Vagina (tissue), 2 donors: ENCODE results near the gene ZNF853. TPM values are rescaled to one million over a fixed set of nuclear protein-coding genes. Genes with fewer than 3 reads are reported as not detected.

Experiments
- DNase-seq, 2 donors: peaks; one replicate each; pipeline ENCODE4 v3.0.0-alpha.2; 2017; ENCODE audit errors: extremely low spot score in 2 of 2
- H3K27ac ChIP-seq: fragments of 200-600 bp; sonication (generic); one replicate; pipeline ENCODE4 v1.5.1; 2019
- H3K27me3 ChIP-seq: fragments of 200-600 bp; sonication (generic); one replicate; pipeline ENCODE4 v1.5.1; 2019
- H3K36me3 ChIP-seq, 2 donors: fragments of 200-600 bp; sonication (generic); one replicate each; pipeline ENCODE4 v1.5.1; 2017 to 2019
- H3K4me1 ChIP-seq: fragments of 200-600 bp; sonication (generic); one replicate; pipeline ENCODE4 v1.5.1; 2019
- H3K4me3 ChIP-seq, 2 donors: fragments of 200-600 bp; sonication (generic); 1 replicate in 1 of 2; 2 replicates in 1 of 2; pipeline ENCODE4 v1.5.1; 2016 to 2019
- H3K9me3 ChIP-seq: fragments of 200-600 bp; sonication (generic); one replicate; pipeline ENCODE4 v1.5.1; 2019
- CTCF ChIP-seq, 3 experiments: fragments of 450-650 bp in 2 of 3; fragments of 200-600 bp in 1 of 3; sonication (generic) in 1 of 3; IDR thresholded peaks; one replicate each; pipeline ENCODE4 v1.5.1; 2017 to 2019; ENCODE audit warnings: antibody characterized with exemption in 3 of 3, mild to moderate bottlenecking in 2 of 3, moderate library complexity in 2 of 3
- POLR2A ChIP-seq, 2 donors: fragments of 450-650 bp; IDR thresholded peaks; one replicate each; pipeline ENCODE4 v1.6.1; 2017; ENCODE audit warnings: antibody characterized with exemption in 2 of 2, mild to moderate bottlenecking in 2 of 2, moderate library complexity in 2 of 2
- POLR2AphosphoS5 ChIP-seq, 2 donors: sonication (generic); formaldehyde crosslinking; IDR thresholded peaks; one replicate each; pipeline ENCODE4 v1.9.0; 2017; ENCODE audit warnings: antibody characterized with exemption in 2 of 2, mild to moderate bottlenecking in 2 of 2, low read depth in 1 of 2; ENCODE audit not compliant: insufficient read depth in 1 of 2
- intact Hi-C: fragments of 100-400 bp; cut with DNase I; formaldehyde crosslinking; loops from one replicate; pipeline ENCODE4 v1.15.1; 2023
- total RNA-seq: library from RNA; depleted of rRNA; stranded (reverse); fragments of >200 nt; gene quantifications from one replicate; pipeline ENCODE4 v1.2.3, GENCODE V29; 2016

Gene ZNF853
- total RNA-seq, 1 donor from 2014 or later = 14.0 TPM

GRCh38 chr7:6652446-6653011 lies 37.1 kb downstream of the ZNF853 start:
- Histone ChIP-seq H3K27ac (no peak overlapping the region), H3K4me3 (no peak overlapping the region), H3K9me3 (no peaks in the 10 kb centered on the region), H3K4me1 (no peaks in the 10 kb centered on the region), H3K27me3 (no peaks in the 10 kb centered on the region), H3K36me3 (peaks cover 0 to 46% of the 10 kb centered on the region in 2 donors)
- intact Hi-C loops = no loop called here
- TF ChIP-seq POLR2AphosphoS5 (IDR thresholded peaks at IDR 0.05; ENCODE audit: insufficient read depth in 1 of 2, low read depth in 1 of 2) = no peak
- no peak for TF ChIP-seq CTCF (IDR thresholded peaks at IDR 0.05)
- no peak for TF ChIP-seq POLR2A (IDR thresholded peaks at IDR 0.05)
- no peak for DNase-seq

- intact Hi-C loops = no loop called here
- no peaks in the 10 kb centered on the region for H3K4me1 ChIP-seq
- no peak overlapping the region for H3K27ac ChIP-seq
- no peak for DNase-seq
- no peaks in the 10 kb centered on the region for H3K9me3 ChIP-seq
- peaks cover 0 to 46% of the 10 kb centered on the region in 2 donors for H3K36me3 ChIP-seq
- no peaks in the 10 kb centered on the region for H3K27me3 ChIP-seq
- H3K4me3 ChIP-seq = no peak overlapping the region
- no peak for TF ChIP-seq CTCF (IDR thresholded peaks at IDR 0.05)
- no peak for TF ChIP-seq POLR2AphosphoS5 (IDR thresholded peaks at IDR 0.05; ENCODE audit: insufficient read depth in 1 of 2, low read depth in 1 of 2)
- TF ChIP-seq POLR2A (IDR thresholded peaks at IDR 0.05) = no peak
These were observed 37.9 kb downstream of the ZNF853 start for GRCh38 chr7:6653071-6654003.

GRCh38 chr7:6654113-6654841 lies 38.9 kb downstream of the ZNF853 start:
- Histone ChIP-seq H3K4me1 (peaks cover 3% of the 10 kb centered on the region), H3K27ac (no peak overlapping the region), H3K36me3 (peaks cover 0 to 45% of the 10 kb centered on the region in 2 donors), H3K4me3 (no peak overlapping the region), H3K9me3 (no peaks in the 10 kb centered on the region), H3K27me3 (no peaks in the 10 kb centered on the region)
- no peak for TF ChIP-seq CTCF (IDR thresholded peaks at IDR 0.05)
- TF ChIP-seq POLR2A (IDR thresholded peaks at IDR 0.05) = no peak
- TF ChIP-seq POLR2AphosphoS5 (IDR thresholded peaks at IDR 0.05; ENCODE audit: insufficient read depth in 1 of 2, low read depth in 1 of 2) = no peak
- no peak for DNase-seq
- intact Hi-C loops = no loop called here

GRCh38 chr7:6654842-6655610 lies 39.6 kb downstream of the ZNF853 start:
- no peak overlapping the region for H3K4me3 ChIP-seq
- intact Hi-C loops = no loop called here
- H3K27ac ChIP-seq = no peak overlapping the region
- TF ChIP-seq POLR2A (IDR thresholded peaks at IDR 0.05) = no peak
- TF ChIP-seq POLR2AphosphoS5 (IDR thresholded peaks at IDR 0.05; ENCODE audit: insufficient read depth in 1 of 2, low read depth in 1 of 2) = no peak
- TF ChIP-seq CTCF (IDR thresholded peaks at IDR 0.05) = no peak
- H3K9me3 ChIP-seq = no peaks in the 10 kb centered on the region
- DNase-seq = no peak
- peaks cover 3% of the 10 kb centered on the region for H3K4me1 ChIP-seq
- no peaks in the 10 kb centered on the region for H3K27me3 ChIP-seq
- H3K36me3 ChIP-seq = peaks cover 0 to 39% of the 10 kb centered on the region in 2 donors
